NK-92 (cell line): ENCODE measurements around the gene VTI1A.

Experiments
- DNase-seq: peaks from one replicate; lab custom pipeline; 2025; ENCODE audit not compliant: unreplicated experiment; lab: John Stamatoyannopoulos, UW

Gene VTI1A

DNA sequence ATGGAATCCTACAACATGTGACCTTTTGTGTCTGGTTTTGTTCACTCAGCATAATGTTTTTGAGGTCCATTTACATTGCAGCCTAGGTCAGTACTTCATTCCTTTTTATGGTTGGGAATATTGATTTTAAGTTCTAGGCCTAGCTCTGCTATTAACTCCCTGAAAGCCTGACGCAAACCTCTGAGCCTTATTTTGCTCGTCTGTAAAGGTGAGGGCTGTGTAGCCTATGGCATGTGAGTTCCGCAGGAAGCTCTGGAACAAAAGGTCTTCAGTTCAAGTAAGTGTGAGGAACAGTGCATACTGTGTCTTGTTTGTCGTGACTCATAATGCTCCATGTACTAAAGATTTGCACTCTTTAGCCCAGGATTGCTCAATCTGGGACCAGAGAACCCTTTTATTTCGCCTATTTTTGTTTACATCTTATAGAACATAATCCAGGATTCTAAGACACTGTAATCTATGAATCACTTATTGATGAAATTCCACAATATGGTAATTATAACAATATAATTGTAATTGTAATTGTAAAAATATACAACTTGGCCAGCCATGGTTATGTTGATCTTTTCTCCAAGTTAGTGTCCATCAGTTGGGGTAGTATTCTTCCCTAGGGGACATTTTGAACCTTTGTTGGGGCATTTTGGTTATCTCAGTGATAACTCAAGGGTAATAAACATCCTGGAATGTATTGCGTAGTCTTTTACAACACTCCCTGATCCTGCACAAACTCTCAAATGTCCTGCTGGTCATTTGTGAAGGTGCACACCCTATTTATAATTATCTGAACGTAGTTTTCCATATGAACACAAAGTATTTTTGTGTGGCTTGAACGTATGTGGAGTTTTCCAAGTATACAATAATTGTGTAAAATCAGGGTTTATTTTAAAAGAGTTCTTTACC, 184.7 kb downstream of the VTI1A start:
- DNase-seq: no peak

DNA sequence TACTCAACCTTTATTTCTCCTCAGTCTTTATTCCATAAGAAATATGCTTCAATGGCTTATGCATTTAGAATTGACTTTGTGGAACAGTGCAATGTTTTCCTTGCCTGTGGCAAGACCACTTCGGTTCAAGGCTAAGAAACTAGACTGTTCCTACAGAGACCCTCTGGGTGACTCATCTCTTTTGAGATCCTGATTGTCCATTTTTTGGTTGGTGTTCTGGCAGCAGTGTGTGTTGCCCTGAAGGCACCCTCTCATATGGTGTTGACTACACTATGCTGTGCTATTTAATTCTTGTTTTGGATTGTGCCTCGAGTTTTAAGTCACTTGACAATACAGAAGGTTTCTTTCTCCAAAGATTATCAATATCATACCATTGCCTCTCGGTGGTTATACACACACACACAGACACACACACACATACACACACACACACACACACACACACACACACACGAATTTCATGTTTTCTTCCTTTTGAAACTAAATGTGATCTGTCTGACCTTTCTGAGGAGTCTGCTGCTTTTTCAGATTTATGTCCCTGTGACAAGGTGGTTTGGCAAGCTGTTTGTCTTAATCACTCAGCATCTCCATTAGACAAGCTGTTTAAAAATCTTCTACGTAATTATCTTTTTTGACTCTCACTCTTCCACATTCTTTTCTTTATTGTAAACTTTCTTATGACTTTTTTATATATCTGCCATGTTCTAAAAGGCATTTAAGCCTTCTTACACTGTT, 187.2 kb downstream of the VTI1A start:
- no peak for DNase-seq

DNA sequence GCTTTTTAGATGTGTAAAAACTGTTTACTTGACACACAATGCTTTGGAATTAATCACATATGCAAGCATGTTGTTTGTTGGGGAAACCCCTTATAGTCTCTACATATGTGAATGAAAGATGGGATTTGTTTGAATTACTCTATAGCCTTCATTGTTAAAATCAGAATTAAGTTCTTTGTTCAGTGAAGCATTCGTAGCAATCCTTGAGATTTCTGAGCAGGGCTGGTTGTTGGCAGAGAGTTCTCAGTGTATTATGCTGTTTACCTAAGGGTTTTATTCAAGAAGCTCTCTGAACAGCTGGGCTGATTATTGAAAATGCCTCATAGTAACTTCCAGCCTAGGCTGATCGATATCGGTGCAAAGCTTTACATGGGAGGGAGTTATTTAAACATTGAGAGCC, 190.9 kb downstream of the VTI1A start:
- DNase-seq: no peak

DNA sequence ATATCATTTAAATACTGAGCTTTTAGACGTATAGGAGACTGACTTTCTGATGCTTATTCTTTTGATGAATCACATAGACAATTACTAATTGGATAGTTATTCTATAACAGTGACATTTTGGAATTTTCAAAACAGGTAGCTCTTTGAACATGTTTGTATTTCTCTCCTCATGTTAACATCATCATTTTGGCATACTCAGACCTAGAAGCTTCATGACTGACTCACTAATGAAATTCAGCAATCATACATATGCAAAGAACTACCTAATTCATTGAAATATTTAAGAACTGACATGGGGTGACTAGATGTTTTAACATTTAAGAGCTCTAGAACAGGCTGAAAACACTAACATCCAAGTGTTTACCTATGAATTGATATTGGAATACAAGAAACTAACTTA, 192.3 kb downstream of the VTI1A start:
- no peak for DNase-seq

GRCh38 chr10:112640638-112641037, 193.6 kb downstream of the VTI1A start:
- DNase-seq: no peak

GRCh38 chr10:112643600-112644264, 196.7 kb downstream of the VTI1A start:
- DNase-seq: no peak

- DNase-seq: no peak
Measured at GRCh38 chr10:112644265-112644645, 197.2 kb downstream of the VTI1A start.

DNA sequence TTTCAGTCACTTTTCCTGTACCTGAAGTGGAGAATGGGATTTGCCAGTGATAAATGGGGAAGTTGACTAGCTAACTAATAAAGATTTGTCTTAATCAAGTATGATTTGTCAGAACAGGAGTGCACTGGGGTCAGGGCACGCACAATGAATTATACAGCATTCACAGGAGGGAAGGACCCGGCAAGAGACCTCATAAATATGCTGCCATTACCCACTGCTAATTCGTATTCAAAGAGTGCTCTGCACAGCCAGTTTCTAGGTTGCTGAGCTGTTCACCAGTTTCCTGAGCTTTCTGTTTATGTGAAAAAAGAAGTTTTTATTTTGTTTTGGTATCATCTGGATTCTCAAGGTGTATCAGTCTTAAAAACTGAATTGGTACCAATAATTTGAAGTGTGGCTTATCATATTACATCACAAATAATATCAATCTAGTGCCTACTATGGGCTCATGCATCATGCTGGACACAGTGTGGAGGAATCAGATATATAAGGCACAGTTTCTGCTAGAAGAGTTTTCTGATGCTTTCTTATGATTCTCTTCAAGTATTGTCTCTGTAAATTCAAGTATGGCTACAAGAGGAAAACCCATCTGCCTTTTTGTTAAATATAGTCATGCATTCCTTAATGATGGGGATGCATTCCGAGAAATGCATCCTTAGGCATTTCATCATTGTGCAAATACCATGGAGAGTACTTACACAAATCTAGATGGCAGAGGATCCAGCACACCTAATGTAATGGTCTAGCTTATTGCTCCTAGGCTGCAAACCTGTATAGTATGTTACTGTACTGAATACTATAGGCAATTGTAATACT, 202.2 kb downstream of the VTI1A start:
- no peak for DNase-seq

GRCh38 chr10:112649822-112650152, 202.8 kb downstream of the VTI1A start:
- DNase-seq: no peak

DNA sequence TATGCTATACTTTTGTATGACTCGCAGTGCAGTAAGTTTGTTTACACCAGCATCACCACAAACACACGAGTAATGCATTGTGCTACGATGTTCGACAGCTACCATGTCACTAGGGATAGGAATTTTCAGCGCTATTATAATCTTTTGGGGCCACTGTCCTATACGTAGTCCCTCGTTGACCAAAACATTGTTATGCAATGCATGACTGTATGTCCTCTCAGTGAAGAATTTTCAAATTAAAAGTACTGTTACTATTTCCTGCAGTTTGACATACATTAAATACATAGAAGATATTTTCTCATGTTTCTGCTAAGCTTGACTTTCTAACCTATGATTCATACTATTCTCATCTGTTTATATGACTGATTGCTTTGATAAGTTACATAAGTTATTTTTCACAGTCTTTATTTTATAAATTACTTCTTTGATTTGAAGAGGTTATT, 203.6 kb downstream of the VTI1A start:
- no peak for DNase-seq

DNA sequence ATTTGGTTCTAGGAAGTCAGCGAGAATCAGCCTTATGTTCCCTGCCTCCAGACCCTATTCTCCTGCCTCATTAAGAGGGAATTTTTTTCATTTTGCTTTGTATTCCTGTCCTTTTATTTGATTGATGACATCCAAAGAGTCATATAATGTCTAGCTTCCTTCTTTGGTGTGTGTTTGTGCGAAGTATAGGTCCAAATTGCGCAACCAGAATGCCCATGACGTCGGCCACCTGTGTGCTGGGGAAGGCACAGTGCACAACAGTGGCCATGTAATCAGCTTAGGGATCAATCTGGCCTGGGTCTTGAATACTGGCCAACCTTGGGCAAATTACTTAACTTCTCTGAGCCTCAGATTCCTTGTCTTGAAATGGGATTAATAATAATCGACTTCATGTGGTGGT, 206.2 kb downstream of the VTI1A start:
- no peak for DNase-seq

DNA sequence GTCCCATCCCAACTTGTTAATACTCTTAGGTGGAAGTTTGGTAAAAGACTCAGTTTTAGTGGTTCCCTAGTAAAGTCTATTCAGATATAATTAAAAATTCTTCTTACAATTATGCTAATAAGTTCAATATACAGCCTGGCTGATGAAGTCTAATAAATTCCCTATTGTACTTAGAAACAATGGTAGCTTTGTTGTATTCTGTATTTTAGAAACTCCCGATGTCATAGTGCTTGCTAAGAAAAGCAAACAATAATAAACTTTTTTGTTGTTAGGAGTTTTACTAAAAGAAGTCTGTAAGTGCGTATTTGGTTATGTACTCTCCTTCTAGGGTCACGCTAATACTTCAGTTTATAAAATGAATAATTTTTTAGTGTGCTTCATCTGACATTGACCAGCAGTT, 206.8 kb downstream of the VTI1A start:
- no peak for DNase-seq

DNA sequence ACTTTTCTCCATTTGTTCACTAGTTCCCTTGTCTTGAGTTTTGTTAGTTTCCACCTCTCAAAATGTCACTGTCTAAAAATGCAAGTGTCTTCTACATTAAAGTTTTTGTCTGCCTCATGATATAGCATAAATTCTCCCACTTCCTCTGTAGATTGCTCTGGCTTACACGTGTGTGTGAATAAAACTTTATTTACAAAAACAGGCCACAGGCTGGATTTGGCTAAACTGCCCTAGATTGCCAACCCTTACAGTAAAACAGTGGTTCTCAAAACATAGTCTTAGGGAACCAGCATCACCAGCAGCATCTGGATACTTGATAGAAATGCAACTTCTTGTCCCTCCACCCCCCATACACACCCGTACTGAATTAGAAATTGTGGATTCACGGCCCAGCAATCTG, 207.8 kb downstream of the VTI1A start:
- DNase-seq: no peak

DNA sequence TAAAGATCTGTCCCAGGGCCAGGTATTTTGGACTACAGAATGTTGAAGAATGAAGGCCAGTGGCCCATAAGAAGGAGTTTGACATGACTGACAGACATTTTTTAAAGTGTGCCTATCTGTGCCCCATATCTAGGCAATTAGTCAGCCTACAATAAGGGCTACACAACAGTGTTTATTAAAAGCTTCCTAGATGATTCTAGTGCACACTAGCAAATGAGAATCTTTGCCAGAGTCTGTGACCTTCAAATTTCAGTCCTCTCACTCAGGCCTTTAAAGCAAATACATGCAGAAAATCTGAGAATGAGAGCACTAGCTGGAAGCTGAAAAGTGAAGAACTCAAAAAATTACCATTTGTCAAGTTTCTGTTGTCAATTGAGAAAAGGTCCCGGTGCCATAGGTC, 208.7 kb downstream of the VTI1A start:
- DNase-seq: no peak

DNA sequence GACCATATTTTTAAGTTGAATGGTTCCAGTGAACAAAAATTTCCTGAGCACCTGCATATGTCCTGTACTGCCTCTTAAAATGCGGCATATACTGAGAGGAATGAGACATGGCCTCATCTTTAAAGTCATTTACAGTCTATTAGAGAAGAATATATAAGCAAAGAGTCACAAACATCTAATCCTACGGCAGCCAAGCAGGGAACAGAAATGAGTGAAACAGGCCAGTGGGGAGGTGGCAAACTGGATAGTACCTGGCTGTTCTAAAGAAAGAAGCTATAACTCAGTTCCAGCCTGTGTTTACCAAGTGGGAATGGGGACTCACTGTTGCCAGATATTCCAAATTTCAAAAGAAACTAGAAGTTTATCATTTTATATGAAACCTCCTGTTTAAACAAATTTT, 211.4 kb downstream of the VTI1A start:
- DNase-seq: no peak

DNA sequence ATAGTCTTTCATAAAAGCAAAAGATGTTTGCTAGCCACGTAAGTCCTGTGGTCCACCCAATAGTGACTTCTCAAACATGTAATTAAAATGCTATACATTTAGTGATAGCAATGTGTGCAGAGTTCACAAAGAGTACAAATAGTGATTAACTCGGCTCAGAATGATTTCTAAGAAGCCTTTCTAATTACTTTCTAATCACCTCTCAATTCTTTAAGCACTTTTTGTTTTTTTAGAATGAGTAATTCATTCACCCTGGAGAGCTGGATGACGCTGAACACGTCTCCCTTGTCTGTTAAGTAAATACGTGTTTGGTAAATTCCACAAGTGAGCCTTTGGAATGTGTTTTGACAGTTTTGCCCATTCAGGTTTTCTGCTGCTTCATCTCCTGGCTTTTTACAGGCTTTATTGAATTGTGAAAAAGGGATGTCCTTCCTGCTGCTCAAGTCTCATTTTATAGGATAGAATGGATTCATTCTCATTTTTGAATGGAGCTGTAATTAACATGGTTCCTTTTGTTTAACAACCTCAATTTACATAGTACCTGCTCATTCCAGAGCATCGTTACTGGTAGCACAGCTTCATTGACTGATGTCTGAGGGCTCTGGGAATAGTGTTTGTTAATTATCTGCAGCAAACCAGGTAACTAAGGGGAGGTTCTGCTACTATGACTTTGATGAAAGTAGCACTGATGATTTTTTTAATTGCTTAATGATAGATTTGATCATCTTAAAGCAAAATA, 212.1 kb downstream of the VTI1A start:
- DNase-seq: no peak

DNA sequence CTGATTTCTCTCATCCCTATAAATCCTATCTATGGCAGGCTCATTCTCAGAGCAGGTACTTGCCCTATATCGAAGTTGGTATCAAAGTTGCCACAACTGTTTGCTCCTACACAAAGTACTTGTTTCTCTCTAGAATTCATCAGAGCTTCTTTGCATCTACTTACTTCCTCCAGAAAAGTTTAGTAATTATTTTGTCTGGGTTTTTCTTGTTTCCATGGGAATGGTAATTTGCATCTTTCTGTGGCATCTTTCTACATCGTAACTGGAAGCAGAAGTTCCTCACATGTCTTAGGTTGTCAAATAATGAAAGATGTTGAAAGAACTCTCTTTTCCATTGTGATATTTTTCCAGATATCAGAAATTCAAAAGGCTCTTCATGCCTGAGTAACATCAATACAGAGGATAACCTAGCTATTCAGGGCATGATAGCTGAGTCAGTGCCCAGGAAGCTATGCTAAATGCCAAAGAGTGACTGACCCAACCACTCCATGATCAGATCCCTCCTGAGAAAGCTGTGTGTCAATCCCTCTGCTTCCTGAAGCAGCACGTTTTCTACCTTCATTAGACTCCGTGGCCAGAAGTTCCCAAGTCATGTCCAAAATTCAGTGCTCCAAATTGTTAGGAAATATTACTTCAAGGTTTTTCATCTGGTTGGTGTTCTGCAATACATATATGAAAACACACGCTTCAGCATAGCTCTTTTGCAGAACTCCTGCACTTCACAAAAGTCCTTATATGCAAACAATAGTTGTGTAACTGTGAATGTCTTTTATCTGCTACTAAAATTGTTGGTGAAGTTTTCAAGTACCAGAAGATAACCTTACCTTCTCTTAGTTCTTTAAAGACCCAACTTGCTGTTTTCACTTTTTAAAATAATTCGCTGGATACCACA, 216.5 kb downstream of the VTI1A start:
- DNase-seq: no peak

- no peak for DNase-seq
Measured at GRCh38 chr10:112666094-112666493, 219.1 kb downstream of the VTI1A start.

DNA sequence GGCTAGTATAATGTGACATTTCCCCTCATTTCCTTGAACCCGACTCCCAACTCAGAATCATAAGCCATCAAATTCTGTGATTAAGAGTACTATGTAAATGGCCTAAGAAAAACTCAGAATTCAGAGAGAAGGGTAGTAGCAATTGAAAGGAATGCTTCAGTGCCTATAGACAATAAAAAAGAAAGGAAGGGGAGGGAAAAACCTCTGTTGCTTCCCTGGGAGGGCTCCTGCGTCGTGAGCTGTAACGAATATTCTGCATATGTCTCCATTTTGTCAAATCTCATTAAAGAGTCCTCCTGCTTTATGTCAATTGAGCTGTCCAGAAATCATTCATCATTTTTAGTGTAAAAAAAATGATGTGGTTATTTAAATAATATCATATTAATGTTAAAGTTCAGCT, 223.0 kb downstream of the VTI1A start:
- DNase-seq: no peak
